ENCODE measurements around the gene RBM20. TPM values are rescaled to one million over a fixed set of nuclear protein-coding genes. Genes with fewer than 3 reads are reported as not detected.

RBM20 gene
- polyA plus RNA-seq, 1 donor (not counting 4 experiments of a cell fraction or from before 2014, with no cell fraction given): 0.01 TPM

DNA sequence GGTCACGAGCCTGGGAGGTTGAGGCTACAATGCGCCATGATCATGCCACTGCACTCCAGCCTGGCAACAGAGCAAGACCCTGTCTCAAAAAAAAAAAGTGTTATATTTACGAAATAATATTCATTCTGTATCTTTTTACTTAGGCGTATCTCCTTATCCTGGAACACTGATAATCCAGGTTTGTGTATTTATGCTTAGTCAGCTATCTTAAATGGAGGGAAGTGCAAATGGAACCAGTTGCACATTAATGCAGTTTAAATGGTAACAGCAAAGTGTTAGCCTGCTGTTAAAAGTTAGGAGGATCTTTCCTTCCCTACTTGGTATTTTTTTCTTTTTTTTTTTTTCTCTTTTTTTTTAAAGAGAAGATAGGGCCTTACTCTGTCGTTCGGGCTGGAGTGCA is 36.0 kb upstream of the RBM20 start:
- H3K4me1 ChIP-seq (ENCODE audit: control insufficient read depth, extremely low read depth, insufficient read depth, low read length): peaks cover 4% of the 10 kb centered on the region
- no peak overlapping the region for H3K4me3 ChIP-seq (ENCODE audit: control insufficient read depth in 2 of 3, extremely low read depth in 1 of 3, insufficient read depth in 2 of 3, low read depth in 1 of 3, low read length in 3 of 3)
- no peaks in the 10 kb centered on the region for H3K9me3 ChIP-seq (ENCODE audit: control insufficient read depth, low read depth, low read length)
- dilution Hi-C loops (cut with MboI; ENCODE audit: extremely low pct_ligation_motif_present, low sequenced_read_pairs): no loop called here
- H3K79me2 ChIP-seq (ENCODE audit: control insufficient read depth, insufficient read depth, low read length): no peaks in the 10 kb centered on the region
- DNase-seq (ENCODE audit: low read depth, low spot score): no peak
- no peaks in the 10 kb centered on the region for H4K20me1 ChIP-seq (ENCODE audit: control insufficient read depth, extremely low read depth, insufficient read depth, low read length)
- TF ChIP-seq EZH2 (IDR thresholded peaks at IDR 0.05; ENCODE audit: low read length) (no peak), CTCF (optimal IDR thresholded peaks at IDR 0.05 in 1 of 3, IDR thresholded peaks at IDR 0.05 in 1 of 3, conservative IDR thresholded peaks at IDR 0.05 in 1 of 3; ENCODE audit: extremely low read depth in 1 of 3, insufficient read depth in 2 of 3, low read length in 3 of 3) (no peak)
- H2AFZ ChIP-seq (ENCODE audit: control insufficient read depth, low read length): no peak overlapping the region
- no peak overlapping the region for H3K9ac ChIP-seq (ENCODE audit: control insufficient read depth, extremely low read depth, insufficient read depth, low read length)
- peaks cover 5 to 11% of the 10 kb centered on the region in 2 experiments for H3K36me3 ChIP-seq (ENCODE audit: control insufficient read depth in 2 of 2, extremely low read depth in 1 of 2, insufficient read depth in 2 of 2, low read length in 2 of 2)
- FAIRE-seq: no peak
- H3K9me1 ChIP-seq (ENCODE audit: control insufficient read depth, extremely low read depth, insufficient read depth, low read length): no peaks in the 10 kb centered on the region
- no peak overlapping the region for H3K4me2 ChIP-seq (ENCODE audit: control insufficient read depth, extremely low read depth, insufficient read depth, low read depth, low read length)
- no peak overlapping the region for H3K27ac ChIP-seq (ENCODE audit: control insufficient read depth, insufficient read depth, low read length)
- H3K27me3 ChIP-seq (ENCODE audit: control insufficient read depth, extremely low read depth, insufficient read depth, low read length): peaks cover 3% of the 10 kb centered on the region

DNA sequence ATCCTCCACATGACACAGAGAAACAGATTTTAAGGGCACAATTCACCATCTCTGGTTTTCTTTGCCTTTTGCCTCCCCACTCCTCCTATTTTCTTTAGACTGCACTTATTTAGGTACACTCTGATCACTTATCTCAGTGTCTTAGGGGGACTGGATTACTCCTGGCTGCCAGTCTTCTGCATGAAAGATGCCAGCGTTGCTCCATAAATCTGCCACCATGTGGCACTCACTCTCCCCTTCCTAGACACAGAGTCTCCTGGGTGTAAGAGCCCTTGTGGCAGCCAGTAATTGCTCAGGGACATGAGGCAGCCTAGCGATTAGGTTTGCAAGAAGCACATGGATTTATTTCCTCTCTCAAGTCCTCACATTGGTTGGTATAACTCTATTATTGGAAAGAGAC is 34.5 kb upstream of the RBM20 start:
- Histone ChIP-seq H3K79me2 (ENCODE audit: control insufficient read depth, insufficient read depth, low read length) (no peaks in the 10 kb centered on the region), H3K9me1 (ENCODE audit: control insufficient read depth, extremely low read depth, insufficient read depth, low read length) (no peaks in the 10 kb centered on the region), H3K4me2 (ENCODE audit: control insufficient read depth, extremely low read depth, insufficient read depth, low read depth, low read length) (no peak overlapping the region), H3K4me1 (ENCODE audit: control insufficient read depth, extremely low read depth, insufficient read depth, low read length) (peaks cover 4% of the 10 kb centered on the region), H3K27me3 (ENCODE audit: control insufficient read depth, extremely low read depth, insufficient read depth, low read length) (peaks cover 3% of the 10 kb centered on the region), H2AFZ (ENCODE audit: control insufficient read depth, low read length) (no peak overlapping the region), H3K27ac (ENCODE audit: control insufficient read depth, insufficient read depth, low read length) (no peak overlapping the region), H3K9me3 (ENCODE audit: control insufficient read depth, low read depth, low read length) (no peaks in the 10 kb centered on the region), H4K20me1 (ENCODE audit: control insufficient read depth, extremely low read depth, insufficient read depth, low read length) (no peaks in the 10 kb centered on the region), H3K9ac (ENCODE audit: control insufficient read depth, extremely low read depth, insufficient read depth, low read length) (no peak overlapping the region), H3K36me3 (ENCODE audit: control insufficient read depth in 2 of 2, extremely low read depth in 1 of 2, insufficient read depth in 2 of 2, low read length in 2 of 2) (peaks cover 5 to 6% of the 10 kb centered on the region in 2 experiments), H3K4me3 (ENCODE audit: control insufficient read depth in 2 of 3, extremely low read depth in 1 of 3, insufficient read depth in 2 of 3, low read depth in 1 of 3, low read length in 3 of 3) (no peak overlapping the region)
- FAIRE-seq: no peak
- DNase-seq (ENCODE audit: low read depth, low spot score): no peak
- no peak for TF ChIP-seq EZH2 (IDR thresholded peaks at IDR 0.05; ENCODE audit: low read length)
- TF ChIP-seq CTCF (optimal IDR thresholded peaks at IDR 0.05 in 1 of 3, IDR thresholded peaks at IDR 0.05 in 1 of 3, conservative IDR thresholded peaks at IDR 0.05 in 1 of 3; ENCODE audit: extremely low read depth in 1 of 3, insufficient read depth in 2 of 3, low read length in 3 of 3): peak in 1 of 3 experiments; percentile 39
- dilution Hi-C loops (cut with MboI; ENCODE audit: extremely low pct_ligation_motif_present, low sequenced_read_pairs): no loop called here

Measured in keratinocyte (primary cell).